Right lung (tissue), 5 donors: ENCODE measurements around the gene SRSF1. TPM values are rescaled to one million over a fixed set of nuclear protein-coding genes. Genes with fewer than 3 reads are reported as not detected.
A peak's percentile ranks its signal among the peaks of the same experiment; 100 is the strongest.
"Not testable (repeated sequence)": the region's sequence is repeated elsewhere in the genome, so short reads cannot be mapped to it uniquely, and the experiment has no call there.

Experiments used
- DNase-seq, 2 donors: peaks; one replicate each; pipeline ENCODE4 v3.0.0-alpha.2; 2013
- polyA plus RNA-seq, 5 donors: library from polyadenylated mRNA; unstranded; fragments of 120-200 nt; gene quantifications; one replicate each; pipeline versions ENCODE4 v1.2.1 to v1.2.3, GENCODE V29; 2013; ENCODE audit warnings: inconsistent platforms in 1 of 5, low replicate concordance in 1 of 5; ENCODE audit not compliant: insufficient read length in 5 of 5, insufficient read depth in 1 of 5

SRSF1 gene
- polyA plus RNA-seq, 5 donors = 279 to 434 (median 362) TPM

DNA sequence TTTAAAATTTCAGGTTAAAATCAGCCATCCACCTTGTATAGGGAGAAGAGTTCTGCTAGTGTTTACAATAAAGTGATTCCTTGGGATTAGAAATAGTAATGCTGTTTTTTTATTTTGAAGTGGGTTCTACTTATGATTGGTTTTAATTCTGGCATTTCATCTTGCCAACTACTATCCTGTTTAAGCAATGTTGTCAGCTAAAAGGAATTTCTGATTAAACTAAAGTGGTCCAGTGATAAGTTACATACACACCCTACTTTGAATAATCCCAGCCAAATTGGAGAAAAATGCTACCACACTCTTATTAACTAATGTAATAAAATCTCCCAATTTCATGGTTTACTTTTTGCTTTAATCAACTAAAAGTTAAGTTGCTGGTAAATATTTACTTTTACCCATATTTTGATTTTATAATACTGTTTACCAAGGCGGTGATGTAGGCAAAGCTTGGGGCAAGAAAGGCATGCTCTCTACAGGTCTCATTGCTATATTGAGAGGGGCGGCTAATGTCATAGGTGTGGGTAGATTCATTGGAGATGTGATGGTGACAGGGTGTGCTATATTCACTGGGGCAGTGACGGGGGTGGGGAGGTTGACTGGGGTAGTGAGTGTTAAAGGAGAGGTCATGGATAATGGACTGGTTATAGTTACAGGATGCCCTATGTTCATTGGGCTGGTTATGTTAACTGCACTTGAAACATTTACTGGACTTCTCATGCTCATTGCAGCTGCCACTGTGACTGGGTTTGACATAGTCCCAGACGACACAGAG is 32.8 kb downstream of the SRSF1 start:
- not testable (repeated sequence) for DNase-seq

DNA sequence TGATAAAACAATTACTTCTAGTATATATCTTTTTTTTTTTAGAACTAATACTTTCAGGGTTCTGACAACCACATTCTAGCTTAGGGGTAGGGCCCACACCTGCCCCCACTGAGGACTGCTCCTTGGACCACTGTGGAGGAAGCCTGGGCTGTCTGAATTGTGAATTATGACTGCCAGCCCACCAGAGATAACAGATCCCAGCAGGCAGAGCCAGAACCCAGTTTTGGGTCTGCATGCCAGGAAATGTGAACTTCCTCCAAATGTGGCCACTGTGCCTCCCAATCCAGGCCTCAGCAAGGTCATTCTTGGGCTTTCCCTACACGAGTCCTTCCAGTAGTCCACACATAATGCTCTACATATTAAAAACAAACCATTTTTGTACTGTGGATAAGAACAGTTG is 34.9 kb downstream of the SRSF1 start:
- no peak for DNase-seq

DNA sequence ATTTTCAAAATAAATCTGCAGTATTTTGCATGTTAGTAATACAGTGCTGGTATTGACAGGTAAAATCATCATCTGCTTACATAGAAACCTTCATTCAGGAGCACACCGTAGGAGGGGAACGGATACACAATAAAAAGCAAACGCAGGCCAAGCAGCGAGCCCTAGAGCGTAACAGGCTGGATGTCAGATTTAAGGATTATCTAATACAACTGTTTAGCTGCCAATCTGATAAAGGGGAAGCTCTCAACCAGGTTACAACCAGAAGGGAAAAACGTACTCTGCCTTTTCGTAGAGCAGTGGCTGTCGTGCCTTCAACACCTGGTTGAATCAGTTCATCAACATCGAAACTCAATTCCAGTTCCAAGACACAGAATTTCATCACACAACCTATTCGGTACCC is 35.5 kb downstream of the SRSF1 start:
- no peak for DNase-seq

DNA sequence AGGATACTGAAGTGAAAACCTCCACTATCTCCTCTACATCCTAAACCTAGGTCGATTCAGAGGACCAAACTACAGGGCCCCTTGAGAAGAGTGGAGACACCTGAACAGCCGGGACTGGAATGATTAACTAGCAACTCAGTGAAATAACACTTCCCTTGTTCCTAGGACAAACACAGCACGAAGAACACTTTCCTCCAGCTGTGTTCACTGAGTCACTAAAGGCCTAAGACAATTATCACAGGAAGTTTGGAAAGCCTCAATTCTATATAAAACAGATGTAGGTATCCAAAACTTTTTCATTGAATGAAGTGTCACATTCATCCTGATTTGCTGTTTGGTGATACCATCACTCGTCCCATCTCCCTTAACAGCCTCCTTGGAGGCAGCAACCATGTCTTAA is 36.3 kb downstream of the SRSF1 start:
- no peak for DNase-seq

DNA sequence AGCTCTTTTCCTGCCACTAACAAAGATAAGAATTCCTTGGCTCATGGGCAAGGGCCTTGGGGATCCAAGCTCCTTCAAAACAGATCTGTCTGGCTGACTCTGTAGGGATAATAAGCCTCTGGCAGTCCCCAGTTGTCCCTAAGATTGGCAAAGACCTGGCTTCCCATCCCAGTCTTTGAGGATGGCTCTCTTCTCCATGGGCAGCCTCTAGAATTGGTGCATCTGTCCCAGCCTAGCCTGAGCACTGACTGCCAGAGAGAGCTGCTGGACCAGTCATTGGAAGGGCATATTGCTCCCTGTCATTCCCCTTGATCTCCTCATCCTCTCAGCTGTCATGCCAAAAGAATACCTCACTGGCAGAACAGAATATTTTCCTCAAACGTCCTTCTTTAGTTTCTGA is 38.6 kb downstream of the SRSF1 start:
- no peak for DNase-seq

DNA sequence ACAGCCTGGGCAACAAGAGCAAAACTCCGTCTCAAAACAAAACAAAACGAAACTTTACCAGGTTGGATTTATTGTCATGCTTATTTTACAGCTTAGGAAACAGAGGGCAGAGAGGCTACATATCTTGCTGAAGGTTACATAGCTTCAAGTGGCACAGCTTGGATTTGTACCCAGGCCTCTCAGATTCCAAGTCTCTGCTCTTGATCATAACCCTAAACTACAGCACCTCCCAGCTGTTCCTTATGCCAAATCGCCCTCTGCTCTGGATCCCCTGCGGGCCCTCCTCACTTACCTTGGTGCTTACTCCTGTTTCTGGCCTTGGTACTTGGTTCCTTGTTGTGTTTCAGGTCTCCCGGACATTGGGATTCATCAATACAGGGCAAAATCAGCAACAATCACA is 40.2 kb downstream of the SRSF1 start:
- DNase-seq = no peak

DNA sequence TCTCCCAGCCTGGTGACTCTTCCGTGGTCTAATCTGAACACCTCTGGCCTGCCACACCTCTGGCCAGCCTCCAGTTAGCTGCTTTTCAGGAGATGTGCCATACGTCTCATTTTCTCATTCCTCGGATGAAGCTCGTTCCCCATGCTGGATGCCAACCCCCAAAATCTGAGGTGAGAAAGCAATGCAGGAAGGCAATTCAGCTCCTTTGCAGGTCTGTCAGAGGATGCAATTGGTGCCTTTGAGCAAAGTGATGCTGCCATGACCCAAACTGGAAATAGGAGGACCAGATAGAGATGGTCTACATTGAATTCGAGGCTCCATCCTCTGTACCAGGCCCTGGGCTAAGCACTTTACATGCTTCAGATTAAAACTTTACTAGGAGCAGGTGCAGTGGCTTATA is 40.8 kb downstream of the SRSF1 start:
- DNase-seq = no peak

DNA sequence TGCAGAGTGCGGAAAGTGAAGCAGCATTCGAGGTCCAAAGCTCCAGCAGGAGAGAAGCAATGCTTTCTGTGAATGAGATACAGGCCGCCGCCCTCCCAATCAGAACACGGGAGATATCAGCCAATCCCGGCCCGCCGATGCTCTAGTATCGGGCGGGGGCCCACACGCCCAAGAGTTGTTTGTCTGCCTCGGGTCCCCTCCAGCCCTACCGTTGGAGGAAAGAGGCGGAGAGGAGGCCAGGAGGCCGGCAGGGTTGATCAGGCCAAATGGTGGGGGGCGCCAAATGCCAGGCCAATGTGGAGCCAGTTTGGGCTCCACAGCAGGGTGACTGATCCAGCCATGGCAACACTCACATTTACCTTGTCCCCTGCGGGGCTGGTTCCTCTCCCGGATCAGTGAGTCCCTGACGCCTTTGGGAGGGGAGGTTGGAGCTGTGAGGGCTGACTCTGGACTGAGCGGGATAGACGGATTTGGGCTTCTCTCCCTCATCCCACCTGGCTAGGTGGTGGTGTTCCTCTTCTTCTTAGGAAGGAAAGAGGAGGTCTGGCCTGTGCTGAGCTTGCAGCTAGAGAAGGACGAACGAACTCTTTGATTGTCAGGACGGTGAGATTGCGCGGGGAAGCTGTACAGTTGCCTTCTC is 41.4 kb downstream of the SRSF1 start:
- DNase-seq = no peak

DNA sequence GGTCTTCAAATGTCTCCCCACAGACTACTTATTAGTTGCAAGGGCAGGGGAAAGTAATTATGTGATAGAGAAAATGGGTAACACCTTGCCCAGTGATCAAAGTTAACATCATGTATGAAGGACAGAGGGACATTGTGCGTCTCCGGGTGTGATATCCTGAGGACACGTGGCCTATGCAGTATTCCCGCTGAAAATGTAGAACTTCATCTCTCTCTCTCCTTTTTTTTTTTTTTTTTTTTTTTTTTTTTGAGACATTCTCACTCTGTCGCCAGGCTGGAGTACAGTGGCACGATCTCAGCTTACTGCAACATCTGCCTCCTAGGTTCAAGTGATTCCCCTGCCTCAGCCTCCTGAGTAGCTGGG is 43.9 kb downstream of the SRSF1 start:
- no peak for DNase-seq

DNA sequence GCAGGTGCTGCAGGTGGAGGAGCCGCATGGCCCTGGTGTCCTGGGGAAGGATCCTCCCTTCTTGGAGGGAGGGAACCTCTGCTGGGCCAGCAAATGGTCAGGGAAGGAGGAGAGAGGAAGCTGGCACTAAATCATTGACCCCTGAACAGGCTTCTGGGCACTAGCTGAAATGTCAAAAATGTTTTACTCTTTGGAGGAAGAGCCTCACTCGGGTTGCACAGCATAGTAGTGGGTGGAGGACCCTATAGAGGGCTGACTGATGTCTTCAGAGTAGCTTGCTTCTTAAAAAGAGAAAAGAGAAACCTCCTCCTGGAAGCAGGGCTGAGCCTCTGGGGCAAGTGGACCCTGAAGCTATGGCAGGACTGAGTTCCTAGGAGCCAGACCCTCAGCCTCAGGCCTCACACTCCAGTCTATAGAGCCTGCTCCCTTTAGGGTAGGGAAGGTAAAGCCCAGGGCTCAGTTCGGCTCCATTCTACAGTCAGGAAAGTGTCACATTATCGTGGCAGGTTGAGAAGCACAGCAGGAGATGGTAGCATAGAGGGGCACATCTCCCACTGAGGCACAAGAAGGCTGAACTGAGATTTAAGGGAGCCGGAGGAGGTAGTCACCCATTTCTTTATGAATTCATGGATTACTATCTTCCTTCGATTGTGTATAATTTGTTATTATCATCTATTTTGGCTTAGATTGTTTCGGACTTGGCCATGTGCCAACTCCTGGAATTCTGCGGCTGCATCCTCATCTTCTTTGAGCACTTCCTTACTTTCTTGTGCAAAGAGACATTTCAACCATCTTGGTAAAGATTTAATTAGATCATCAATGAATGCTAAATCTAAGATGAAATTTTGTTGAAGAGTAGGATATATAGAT is 44.5 kb downstream of the SRSF1 start:
- DNase-seq = no peak

DNA sequence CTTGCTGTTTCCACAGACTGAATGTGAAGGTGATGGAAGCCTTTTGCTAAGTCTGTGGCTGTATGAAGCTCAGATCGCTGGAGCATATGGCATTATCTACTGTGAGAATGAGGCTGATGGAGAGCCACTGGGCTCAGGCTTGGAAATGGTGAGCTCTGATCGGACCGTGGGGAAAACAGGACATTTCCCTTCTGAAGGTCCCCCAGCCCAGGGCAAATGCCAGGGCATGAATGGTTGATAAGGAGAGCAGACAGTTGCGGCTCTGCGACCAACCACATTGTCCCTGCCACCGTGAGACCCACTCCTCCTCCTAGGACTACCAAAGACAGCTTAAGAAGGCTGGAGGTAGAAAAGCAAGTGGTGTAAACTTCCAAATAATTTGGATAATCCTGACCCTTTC is 47.1 kb downstream of the SRSF1 start:
- no peak for DNase-seq

DNA sequence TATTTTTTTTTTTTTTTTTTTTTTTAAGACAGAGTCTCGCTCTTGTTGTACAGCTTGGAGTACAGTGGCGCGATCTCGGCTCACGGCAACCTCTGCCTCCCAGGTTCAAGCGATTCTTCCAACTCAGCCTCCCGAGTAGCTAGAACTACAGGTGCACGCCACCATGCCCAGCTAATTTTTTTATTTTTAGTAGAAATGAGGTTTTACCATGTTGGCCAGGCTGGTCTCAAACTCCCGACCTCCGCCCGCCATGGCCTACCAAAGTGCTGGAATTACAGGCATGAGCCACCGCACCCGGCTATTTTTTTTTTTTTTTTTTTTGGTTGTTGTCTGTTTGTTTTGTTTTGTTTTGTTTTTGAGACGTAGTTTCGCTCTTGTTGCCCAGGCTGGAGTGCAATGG is 48.7 kb downstream of the SRSF1 start:
- DNase-seq = not testable (repeated sequence)

DNA sequence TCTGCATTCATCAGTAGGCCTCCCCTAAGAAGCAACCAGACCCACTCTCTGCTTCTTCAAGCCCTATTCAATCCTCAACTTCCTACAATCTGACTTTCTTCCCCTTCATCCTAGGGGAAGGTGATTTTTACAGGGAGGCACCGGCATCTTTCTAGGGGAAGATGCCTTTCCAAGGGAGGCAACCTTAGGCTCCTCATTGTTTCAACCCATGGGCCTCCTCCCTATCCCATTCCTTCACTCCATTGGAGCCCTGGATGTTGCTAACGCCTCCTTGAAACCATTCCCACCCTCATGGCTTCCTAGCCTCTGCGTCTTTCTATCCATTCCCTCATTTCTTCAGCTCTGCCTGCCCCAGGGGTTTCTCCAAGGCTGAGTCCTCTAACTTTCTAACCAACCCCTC is 49.2 kb downstream of the SRSF1 start:
- no peak for DNase-seq

DNA sequence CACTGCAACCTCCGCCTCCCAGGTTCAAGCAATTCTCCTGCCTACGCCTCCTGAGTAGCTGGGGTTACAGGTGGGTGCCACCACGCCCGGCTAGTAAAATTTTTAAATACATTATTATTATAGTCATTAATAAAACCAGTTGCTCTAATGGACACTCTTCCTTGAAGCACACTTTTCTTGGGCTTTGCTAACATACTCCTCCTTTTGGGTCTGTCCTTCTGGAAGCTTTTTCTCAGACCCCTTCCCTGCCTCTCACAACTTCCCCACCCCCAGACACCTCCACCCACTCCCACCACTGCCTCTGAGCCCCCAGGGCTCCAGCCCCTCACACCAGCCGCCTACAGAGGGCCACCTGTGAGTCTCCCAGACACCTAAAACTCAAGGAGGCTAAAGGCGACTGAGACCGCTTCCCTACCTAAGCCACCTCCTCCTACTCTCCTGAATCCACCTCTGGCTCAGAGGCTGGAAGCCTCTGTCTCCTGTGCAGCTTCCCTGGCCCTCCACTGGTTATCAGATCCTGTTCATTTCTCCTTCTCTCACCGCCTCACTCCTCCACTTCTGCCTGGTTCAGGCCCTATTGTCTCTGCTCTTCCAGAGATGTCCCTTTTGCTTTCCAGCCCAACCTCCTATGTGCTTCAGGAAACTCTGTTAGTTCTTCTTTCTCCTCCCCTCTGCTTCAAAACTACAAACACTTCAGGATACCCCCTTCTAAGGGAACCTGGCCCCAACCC is 49.8 kb downstream of the SRSF1 start:
- no peak for DNase-seq

DNA sequence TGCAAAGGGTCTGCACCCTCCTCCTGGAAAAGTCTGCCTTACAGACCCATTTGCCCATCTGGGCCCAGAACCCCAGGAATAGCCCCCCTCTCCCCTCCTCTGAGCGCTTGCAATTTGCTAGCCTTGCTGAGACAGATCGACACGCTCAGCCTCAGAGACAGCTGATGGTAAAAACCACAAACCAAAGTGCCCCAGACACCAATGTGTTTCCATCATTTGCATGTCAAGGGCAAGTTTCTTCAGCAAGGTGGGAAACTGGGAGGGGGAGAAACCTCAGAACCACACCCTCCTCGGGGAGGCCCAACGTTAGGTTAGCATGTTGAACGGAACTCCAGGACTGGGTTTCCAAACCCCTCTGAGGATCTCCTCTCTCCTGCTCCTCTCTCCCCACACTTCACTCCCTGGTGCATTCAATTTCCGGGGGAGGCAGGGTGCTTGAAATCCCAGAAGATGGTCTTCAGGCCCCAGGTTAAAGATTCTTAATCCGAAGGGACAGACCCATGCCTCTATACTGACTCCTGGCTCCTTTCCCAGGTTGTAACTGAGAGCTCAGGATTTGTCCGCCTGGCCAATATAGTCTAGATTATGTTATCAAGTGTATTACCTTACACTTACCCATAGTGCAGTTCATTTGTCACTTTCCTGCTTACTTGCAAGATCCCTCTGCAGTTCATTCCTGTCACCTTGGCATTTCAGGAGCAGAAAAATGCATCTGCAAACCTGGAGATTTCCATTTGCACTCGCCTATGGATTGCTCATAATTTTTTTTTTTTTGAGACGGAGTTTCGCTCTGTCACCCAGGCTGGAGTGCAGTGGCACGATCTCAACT is 50.5 kb downstream of the SRSF1 start:
- no peak for DNase-seq

DNA sequence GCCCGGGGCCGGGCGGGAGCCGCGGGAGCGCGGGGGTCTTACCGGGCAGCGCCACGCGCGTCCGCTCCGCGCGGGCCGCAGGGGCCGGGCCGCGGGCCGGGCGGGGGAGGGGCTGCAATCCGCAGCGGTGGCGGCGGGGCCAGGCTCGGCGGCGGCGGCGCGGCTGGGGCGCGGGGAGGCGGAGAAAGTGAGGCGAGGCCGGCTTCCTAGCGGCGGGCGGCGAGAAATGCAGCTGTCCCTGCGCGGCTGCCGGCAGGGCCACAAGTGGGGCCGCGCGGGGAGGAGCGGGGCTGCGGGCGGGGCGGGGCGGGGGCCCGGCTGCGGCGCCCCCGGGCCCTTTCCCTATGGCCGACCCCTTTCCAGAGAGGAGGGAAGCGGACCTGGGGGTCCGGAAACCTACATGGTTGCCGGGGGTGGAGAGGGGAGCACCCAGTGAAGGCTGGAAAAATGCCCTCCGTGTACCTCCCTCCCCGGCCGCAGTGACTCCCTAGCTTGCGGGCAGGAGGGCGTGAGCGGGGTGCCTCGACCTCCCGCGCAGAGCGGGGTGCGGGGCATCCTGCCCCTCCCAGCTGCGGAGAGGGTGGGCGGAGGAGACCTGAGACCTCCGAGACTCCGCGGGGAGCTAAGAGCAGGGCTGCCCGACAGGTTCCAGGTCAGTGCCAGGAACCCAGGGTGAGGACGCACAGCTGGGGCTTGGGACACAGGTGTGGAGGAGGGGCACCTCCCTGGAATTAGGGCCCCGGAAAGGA is 51.7 kb downstream of the SRSF1 start, which contains the start of gene CUEDC1:
TSS of gene CUEDC1 (minus strand) at position 230 of the 749 bp plus-strand sequence. CDS start 69,848 bp downstream, outside the sequence.
- peak; percentile 44 to 47 for DNase-seq

DNA sequence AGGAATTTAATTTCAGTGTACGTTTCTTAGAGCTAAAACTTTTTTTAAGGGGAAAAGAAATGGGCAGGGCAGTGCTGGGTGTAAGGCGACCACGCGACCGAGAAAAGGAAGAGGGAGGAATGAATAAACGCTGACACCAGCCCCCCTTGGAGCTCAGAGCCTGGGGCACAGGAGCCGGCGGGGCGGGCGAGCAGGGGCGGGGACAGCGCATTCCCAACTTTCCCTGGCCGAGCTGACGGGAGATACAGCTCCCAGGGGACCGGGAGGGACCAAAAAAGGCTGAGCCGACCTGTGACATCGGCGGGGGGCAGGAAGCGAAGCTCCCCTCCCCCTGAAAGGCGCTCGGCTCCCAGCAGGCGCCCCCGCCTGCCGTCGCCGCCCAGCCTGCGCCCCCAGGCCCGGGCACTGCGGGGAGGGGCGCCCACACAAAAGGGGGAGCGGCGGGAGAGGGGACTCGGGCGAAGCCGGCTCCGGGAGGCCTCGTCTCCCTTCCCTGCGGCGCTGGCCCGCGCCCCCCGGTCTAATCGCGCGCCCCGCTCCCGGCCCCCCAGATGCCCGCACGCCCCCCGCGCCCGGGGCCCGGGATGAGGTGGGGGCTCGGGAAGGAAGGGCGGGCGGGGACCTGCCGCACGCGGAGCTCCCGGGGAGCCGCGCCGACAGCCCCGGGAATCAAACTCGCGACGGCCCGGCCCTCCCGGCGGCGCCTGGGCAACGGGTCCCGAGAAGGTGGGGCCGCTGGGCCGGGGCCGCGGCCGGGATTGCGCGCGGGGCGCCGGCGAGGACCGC is 52.5 kb downstream of the SRSF1 start:
- DNase-seq = peak; percentile 55 to 62

DNA sequence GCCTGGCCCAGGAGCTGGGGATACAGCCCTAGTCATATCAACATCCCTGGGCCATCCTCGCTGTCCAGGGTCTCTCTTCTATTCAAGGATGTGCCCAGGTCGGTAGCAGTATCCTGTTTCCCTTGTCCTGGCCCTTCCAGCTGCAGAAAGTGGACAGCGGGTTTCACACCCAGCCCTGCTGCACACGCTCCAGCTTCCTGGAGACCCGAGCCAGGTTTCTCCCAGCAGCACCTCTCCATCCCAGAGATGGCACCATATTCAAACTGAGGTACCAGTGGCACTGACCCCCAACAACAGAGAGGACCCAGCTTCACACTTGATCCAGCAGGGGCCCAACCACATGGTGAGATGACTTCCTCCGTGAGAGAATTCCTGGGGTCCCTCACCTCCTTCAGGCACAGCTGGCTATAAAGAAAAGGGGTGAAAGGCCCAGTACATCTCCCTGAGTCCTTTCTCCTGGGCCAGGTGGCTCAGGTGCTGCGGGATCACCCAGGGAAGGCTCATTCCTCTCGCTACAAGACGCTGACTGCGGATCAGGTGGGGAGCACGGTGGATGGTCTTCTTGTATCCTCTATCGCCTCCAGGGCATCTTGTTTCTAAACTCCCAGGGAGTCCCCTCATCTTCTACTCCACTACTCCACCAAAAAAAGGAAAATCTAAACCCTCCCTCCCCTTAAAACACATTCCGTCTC is 53.2 kb downstream of the SRSF1 start:
- DNase-seq = no peak
